Kidney glomerular epithelial cell (primary cell): Measurements from ENCODE around the gene SYNGR3.
A peak's percentile ranks its signal among the peaks of the same experiment; 100 is the strongest.

Experiments
- DNase-seq: peaks from one replicate; lab custom pipeline; 2025; lab: John Stamatoyannopoulos, UW

SYNGR3 gene

GRCh38 chr16:1976951-1977874 is 12.6 kb upstream of the SYNGR3 start:
- DNase-seq = no peak

GRCh38 chr16:1977875-1978268 is 11.9 kb upstream of the SYNGR3 start:
- DNase-seq = no peak

GRCh38 chr16:1978476-1979120 is 11.2 kb upstream of the SYNGR3 start:
- DNase-seq = no peak

DNA sequence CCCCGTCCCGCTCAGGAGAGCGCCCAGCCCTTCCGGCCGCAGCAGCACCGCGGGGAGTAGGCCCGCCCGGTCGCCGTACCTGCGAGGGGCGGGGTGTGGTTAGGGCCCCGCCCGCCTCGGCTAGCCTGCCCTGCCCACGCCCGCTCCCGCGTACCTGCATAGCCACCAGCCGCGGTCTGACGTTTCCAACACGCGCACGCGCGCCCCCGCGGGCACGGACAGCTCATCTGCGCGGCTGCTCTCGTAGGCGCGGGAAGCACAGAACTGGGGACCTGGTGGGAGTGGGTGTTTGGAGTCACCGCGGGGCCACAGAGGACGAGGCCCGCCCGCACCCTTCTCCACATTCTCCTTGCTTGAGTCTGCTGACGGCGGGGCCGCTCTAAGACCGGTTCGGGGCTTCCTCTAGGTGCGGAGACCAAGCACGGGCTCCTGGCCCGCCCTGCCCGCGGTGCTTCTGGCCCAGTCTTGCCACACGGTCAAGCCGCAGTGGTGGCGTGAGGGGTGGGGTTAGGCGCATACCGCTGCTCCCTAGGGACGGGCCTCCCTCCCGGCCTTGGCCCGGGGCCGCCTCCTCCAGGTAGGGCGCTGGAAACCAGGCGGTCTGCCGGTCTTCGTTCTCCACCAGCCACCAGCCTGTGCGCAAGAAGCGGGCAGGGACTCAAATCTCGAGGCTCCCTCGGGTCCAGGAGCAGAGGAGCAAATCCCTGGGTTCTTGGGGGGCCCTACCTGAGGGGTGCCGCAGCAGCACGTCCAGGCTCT is 10.3 kb upstream of the SYNGR3 start:
- no peak for DNase-seq

GRCh38 chr16:1980030-1980769 is 9.6 kb upstream of the SYNGR3 start:
- DNase-seq = no peak

GRCh38 chr16:1980770-1981087 is 9.0 kb upstream of the SYNGR3 start:
- DNase-seq = no peak

DNA sequence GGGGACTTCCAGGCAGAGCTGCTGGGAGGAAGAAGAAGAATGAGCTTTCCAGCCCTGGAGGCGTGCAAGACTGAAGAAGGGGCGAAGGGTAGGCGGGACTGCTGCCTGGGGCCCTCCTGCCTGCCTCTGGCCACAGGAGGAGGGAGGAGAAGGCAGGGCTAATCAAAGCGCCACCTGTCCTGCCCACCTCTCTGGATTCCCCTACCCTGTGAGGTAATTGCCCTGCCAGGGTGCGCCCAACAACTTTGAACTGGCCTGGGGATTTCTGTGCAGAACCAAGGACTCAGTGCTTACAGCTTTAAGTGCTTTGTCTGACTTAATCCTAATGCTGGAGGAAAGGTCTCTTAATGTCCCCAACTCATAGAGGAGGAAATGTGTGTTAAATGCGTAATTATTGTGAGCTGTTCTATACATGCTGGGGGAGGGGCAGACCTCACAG is 8.4 kb upstream of the SYNGR3 start, which contains the start of gene NOXO1:
Gene NOXO1, minus strand, starts transcription at position 72 of the 439 bp plus-strand sequence. CDS start 290 bp downstream, outside the sequence.
- no peak for DNase-seq

- DNase-seq = no peak
Measured at GRCh38 chr16:1982013-1982433, 7.7 kb upstream of the SYNGR3 start.

DNA sequence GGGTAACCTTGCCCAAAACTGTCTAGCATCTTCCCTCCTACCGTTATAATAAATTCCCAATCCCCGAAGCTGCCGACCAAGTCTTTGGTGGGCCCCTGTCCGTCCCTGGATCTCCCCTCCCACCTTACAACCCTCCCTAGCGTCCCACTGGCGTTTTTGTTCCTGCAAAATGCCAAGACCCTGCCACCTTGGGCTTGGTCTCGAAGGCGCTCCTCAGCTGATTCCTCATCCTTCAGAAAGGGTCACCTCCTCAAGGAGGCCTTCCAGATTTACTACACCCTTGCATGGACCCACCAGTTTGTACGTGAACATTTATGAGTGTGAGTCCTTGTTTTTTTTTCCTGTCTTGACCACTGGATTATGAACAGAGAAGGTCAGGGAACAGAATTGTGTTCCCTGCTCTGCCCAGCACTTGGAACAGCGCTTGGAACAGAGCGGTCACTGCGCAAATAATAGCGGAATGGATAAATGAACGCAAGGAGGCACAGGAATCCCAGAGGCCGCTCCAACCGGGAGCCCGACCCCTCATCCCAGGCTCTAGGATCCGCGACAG is 6.7 kb upstream of the SYNGR3 start:
- no peak for DNase-seq

DNA sequence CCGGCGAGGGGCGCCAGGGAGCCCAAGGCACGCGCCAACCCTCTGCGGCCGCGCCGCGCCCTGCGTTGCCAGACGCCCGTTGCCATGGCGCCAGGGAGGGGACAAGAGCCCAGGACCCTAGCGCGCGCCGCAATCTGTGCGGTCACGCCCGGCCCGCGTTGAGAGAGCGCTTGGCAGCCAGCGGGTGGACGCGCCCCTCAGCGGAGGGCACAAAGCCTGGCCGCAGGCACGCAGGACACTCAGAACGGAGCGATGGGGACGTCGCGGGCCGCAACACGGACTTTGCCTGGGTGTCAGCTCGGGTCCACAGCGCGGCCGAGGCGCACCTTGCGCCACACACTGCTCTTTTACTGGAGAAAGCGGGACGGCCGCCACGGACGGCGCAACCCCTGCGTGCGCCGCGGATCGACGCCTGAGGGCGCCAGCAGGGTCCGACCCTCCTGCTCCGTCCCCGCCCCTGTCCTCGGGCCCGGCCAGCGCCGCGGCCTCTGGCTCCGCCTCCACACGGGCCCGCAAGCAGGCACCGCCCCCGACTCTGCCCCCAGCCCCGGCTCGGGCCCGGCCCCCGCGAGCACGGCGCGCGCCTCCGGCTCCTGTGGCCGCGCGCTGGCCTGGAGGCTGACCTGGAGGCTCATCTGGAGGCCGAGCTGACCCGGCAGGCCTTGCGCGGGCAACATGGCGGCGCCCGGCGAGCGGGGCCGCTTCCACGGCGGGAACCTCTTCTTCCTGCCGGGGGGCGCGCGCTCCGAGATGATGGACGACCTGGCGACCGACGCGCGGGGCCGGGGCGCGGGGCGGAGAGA is 6.0 kb upstream of the SYNGR3 start, which contains the start of gene GFER:
Gene GFER, plus strand, starts transcription at position 650 of the 803 bp plus-strand sequence. Its CDS starts 26 bp downstream, at position 676.
- peak; percentile 77 for DNase-seq

- DNase-seq = no peak
Measured at GRCh38 chr16:1984347-1985225, 5.2 kb upstream of the SYNGR3 start.

- DNase-seq = no peak
Measured at GRCh38 chr16:1985466-1986150, 4.2 kb upstream of the SYNGR3 start.

- DNase-seq = no peak
Measured at GRCh38 chr16:1987198-1987597, 2.6 kb upstream of the SYNGR3 start.

DNA sequence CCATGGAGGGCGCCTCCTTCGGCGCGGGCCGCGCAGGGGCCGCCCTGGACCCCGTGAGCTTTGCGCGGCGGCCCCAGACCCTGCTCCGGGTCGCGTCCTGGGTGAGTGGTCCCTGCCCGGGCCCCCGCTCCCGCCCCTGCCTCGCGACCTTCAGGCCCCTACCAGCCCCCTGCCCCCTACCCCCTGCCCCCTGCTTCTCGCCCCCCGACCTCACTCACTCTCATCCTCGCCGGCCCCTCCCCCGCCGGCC is 256 bp downstream of the SYNGR3 start:
- DNase-seq = no peak

- no peak for DNase-seq
Measured at GRCh38 chr16:1990351-1991134, 773 bp downstream of the SYNGR3 start.

- no peak for DNase-seq
Measured at GRCh38 chr16:1991135-1991551, 1.4 kb downstream of the SYNGR3 start.

DNA sequence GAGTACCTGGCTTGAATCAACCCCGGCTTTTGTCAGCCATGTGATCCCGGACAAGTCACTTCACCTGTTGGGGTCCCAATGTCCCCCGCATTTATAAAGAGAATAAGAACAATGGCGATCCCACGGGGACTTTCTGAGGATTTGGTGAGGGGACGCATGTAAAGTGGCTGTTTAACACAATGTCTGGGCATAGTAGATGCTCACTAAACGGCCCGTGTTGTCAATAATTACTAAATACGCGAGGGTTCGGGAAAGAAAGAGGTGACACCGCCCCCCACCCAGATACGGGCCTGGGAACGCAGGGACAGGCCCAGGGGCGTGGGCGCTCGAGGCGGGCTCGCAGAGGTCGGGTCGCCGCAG is 1.8 kb downstream of the SYNGR3 start:
- DNase-seq = no peak

DNA sequence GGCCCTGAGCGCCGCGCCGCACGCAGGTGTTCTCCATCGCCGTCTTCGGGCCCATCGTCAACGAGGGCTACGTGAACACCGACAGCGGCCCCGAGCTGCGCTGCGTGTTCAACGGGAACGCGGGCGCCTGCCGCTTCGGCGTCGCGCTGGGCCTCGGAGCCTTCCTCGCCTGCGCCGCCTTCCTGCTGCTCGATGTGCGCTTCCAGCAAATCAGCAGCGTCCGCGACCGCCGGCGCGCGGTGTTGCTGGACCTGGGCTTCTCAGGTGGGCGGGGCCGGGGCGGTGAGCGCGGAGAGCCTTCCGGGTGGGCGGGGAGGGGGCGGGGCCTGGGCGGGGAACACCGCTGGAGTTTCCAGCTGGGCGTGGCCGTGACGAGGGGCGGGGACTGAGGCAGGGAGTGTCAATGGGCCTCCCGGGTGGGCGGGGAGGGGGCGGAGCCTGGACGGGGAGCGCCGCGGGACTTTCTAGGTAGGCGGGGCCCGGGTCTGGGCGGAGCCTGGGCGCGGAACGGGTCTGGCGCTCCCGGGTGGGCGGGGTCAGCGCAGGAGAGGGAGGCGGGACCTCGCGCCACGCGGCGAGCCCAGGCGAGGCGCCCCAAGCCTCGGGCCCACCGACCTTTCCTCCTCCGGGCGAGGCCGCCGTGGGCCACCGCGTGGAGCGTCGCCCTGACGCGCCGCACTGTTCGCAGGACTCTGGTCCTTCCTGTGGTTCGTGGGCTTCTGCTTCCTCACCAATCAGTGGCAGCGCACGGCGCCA is 2.4 kb downstream of the SYNGR3 start:
- DNase-seq = peak; percentile 75
